GM23338 (cell line): ENCODE results near the gene ADAMTS17. TPM values are rescaled to one million over a fixed set of nuclear protein-coding genes. Genes with fewer than 3 reads are reported as not detected.

Source experiments
- ATAC-seq: fragments of 200-7000 bp; cut with Tn5 transposase; 3 replicates; pipeline ENCODE4 v1.9.1; 2020
- DNase-seq: peaks from one replicate; pipeline ENCODE4 v3.0.0-alpha.2; 2015; ENCODE audit warnings: low spot score
- H2AFZ ChIP-seq: fragments of 200-600 bp; sonication (generic); 2 replicates; pipeline ENCODE4 v1.8.0; 2016; ENCODE audit warnings: antibody characterized with exemption, mild to moderate bottlenecking, moderate library complexity
- H3F3A ChIP-seq: fragments of 200-600 bp; sonication (generic); replicated peaks from 2 replicates; pipeline ENCODE4 v1.8.0; 2017; ENCODE audit warnings: antibody characterized with exemption, mixed run types, low read depth
- H3K27ac ChIP-seq: fragments of 200-600 bp; sonication (generic); 2 replicates; pipeline ENCODE4 v1.6.1; 2016; ENCODE audit warnings: low read depth
- H3K27me3 ChIP-seq: fragments of 200-600 bp; sonication (generic); 2 replicates; pipeline ENCODE4 v1.8.0; 2016; ENCODE audit warnings: mild to moderate bottlenecking, mixed run types, moderate library complexity; ENCODE audit not compliant: insufficient read depth
- H3K36me3 ChIP-seq: fragments of 200-600 bp; sonication (generic); 2 replicates; pipeline ENCODE4 v1.8.0; 2016; ENCODE audit warnings: mild to moderate bottlenecking; ENCODE audit not compliant: insufficient read depth
- H3K4me1 ChIP-seq: fragments of 200-600 bp; sonication (generic); 2 replicates; pipeline ENCODE4 v1.8.0; 2016; ENCODE audit warnings: mild to moderate bottlenecking, moderate library complexity; ENCODE audit not compliant: insufficient read depth
- H3K4me2 ChIP-seq: fragments of 200-600 bp; sonication (generic); 2 replicates; pipeline ENCODE4 v1.7.1; 2017; ENCODE audit warnings: mixed run types
- H3K4me3 ChIP-seq: fragments of 200-600 bp; sonication (generic); 2 replicates; pipeline ENCODE4 v1.6.1; 2016; ENCODE audit warnings: mixed run types
- H3K79me2 ChIP-seq: fragments of 200-600 bp; sonication (generic); replicated peaks from 2 replicates; pipeline ENCODE4 v1.8.0; 2017; ENCODE audit warnings: mild to moderate bottlenecking; ENCODE audit not compliant: insufficient read depth
- H3K9me2 ChIP-seq: fragments of 200-600 bp; sonication (generic); 2 replicates; pipeline ENCODE4 v1.8.0; 2017; ENCODE audit not compliant: insufficient read depth
- H4K20me1 ChIP-seq: fragments of 200-600 bp; sonication (generic); replicated peaks from 2 replicates; pipeline ENCODE4 v1.8.0; 2017; ENCODE audit warnings: mild to moderate bottlenecking; ENCODE audit not compliant: insufficient read depth
- H3K27ac Mint-ChIP-seq: 2 replicates; pipeline ENCODE4 v1.8.0; 2020; ENCODE audit warnings: inconsistent platforms, mild to moderate bottlenecking, moderate library complexity, mixed read lengths
- H3K27me3 Mint-ChIP-seq: 3 replicates; pipeline ENCODE4 v1.8.0; 2022; ENCODE audit warnings: low read depth, mild to moderate bottlenecking, moderate library complexity, mixed read lengths, inconsistent platforms; ENCODE audit not compliant: insufficient read depth, poor library complexity
- H3K36me3 Mint-ChIP-seq: 3 replicates; pipeline ENCODE4 v1.8.0; 2021; ENCODE audit warnings: low read depth, mild to moderate bottlenecking, inconsistent platforms, moderate library complexity, mixed read lengths
- H3K4me1 Mint-ChIP-seq: 3 replicates; pipeline ENCODE4 v1.8.0; 2020; ENCODE audit warnings: mild to moderate bottlenecking, inconsistent platforms, mixed read lengths
- H3K4me3 Mint-ChIP-seq: 3 replicates; pipeline ENCODE4 v1.8.0; 2021; ENCODE audit warnings: moderate library complexity, mild to moderate bottlenecking, inconsistent platforms, mixed read lengths
- H3K9me3 Mint-ChIP-seq: 3 replicates; pipeline ENCODE4 v1.8.0; 2020; ENCODE audit warnings: moderate library complexity, mild to moderate bottlenecking, inconsistent platforms, mixed read lengths
- CREB1 ChIP-seq: fragments of 250-450 bp; sonication (Bioruptor Pico); IDR thresholded peaks from 2 replicates; pipeline ENCODE4 v1.5.0; 2020; ENCODE audit warnings: low read depth, mild to moderate bottlenecking, moderate library complexity
- CTCF ChIP-seq, 2 experiments: fragments of 200-600 bp in 1 of 2; sonication (generic) in 1 of 2; conservative IDR thresholded peaks; 2 replicates each; pipeline versions ENCODE4 v1.5.1 to v1.6.1; 2016 to 2017; ENCODE audit warnings: antibody characterized with exemption in 2 of 2, low read depth in 2 of 2, mild to moderate bottlenecking in 2 of 2, moderate library complexity in 1 of 2
- ETS1 ChIP-seq: IDR thresholded peaks from 2 replicates; pipeline ENCODE4 v1.6.1; 2016; ENCODE audit warnings: antibody characterized with exemption
- EZH2 ChIP-seq: fragments of 200-600 bp; sonication (generic); IDR thresholded peaks from one replicate; pipeline ENCODE4 v1.8.0; 2017; ENCODE audit warnings: antibody characterized with exemption, mild to moderate bottlenecking, low read depth; ENCODE audit not compliant: unreplicated experiment
- EZH2phosphoT487 ChIP-seq: fragments of 200-600 bp; sonication (generic); IDR thresholded peaks from one replicate; pipeline ENCODE4 v1.8.1; 2018; ENCODE audit warnings: antibody characterized with exemption; ENCODE audit not compliant: unreplicated experiment
- JUNB ChIP-seq: IDR thresholded peaks from one replicate; pipeline ENCODE4 v1.6.1; 2016; ENCODE audit warnings: antibody characterized with exemption; ENCODE audit not compliant: unreplicated experiment
- NANOG ChIP-seq: IDR thresholded peaks from 2 replicates; pipeline ENCODE4 v1.6.1; 2016; ENCODE audit warnings: antibody characterized with exemption, borderline replicate concordance
- POLR2AphosphoS5 ChIP-seq: IDR thresholded peaks from 2 replicates; pipeline ENCODE4 v1.6.1; 2016; ENCODE audit warnings: antibody characterized with exemption, low read depth
- REST ChIP-seq: IDR thresholded peaks from one replicate; pipeline ENCODE4 v1.6.1; 2018; ENCODE audit warnings: antibody characterized with exemption; ENCODE audit not compliant: unreplicated experiment
- STAT1 ChIP-seq: IDR thresholded peaks from one replicate; pipeline ENCODE4 v1.6.1; 2016; ENCODE audit warnings: antibody characterized with exemption; ENCODE audit not compliant: unreplicated experiment
- ZNF114 ChIP-seq: fragments of 250-450 bp; sonication (Bioruptor Pico); IDR thresholded peaks from 2 replicates; pipeline ENCODE4 v1.5.0; 2020; ENCODE audit warnings: mild to moderate bottlenecking, moderate library complexity
- ZNF331 ChIP-seq: fragments of 250-450 bp; sonication (Bioruptor Pico); IDR thresholded peaks from 2 replicates; pipeline ENCODE4 v1.5.0; 2020; ENCODE audit warnings: low read depth, mild to moderate bottlenecking, moderate library complexity
- ZNF462 ChIP-seq: fragments of 250-450 bp; sonication (Bioruptor Pico); IDR thresholded peaks from 2 replicates; pipeline ENCODE4 v1.5.0; 2020; ENCODE audit warnings: mild to moderate bottlenecking, moderate library complexity
- polyA plus RNA-seq: library from polyadenylated mRNA; unstranded; fragments of >200 nt; fragmentation: Nextera tagmentation; extraction: Ambion mirVana; gene quantifications from 2 replicates; pipeline ENCODE4 v1.2.1, GENCODE V29; 2016
- total RNA-seq: library from RNA; depleted of rRNA; stranded (reverse); fragments of >200 nt; shearing (Covaris generic); gene quantifications from 2 replicates; pipeline ENCODE4 v1.2.3, GENCODE V29; 2014

The ADAMTS17 gene
- total and polyA plus RNA-seq, 2 experiments from 2014 or later: 0.60 to 3.8 TPM

DNA sequence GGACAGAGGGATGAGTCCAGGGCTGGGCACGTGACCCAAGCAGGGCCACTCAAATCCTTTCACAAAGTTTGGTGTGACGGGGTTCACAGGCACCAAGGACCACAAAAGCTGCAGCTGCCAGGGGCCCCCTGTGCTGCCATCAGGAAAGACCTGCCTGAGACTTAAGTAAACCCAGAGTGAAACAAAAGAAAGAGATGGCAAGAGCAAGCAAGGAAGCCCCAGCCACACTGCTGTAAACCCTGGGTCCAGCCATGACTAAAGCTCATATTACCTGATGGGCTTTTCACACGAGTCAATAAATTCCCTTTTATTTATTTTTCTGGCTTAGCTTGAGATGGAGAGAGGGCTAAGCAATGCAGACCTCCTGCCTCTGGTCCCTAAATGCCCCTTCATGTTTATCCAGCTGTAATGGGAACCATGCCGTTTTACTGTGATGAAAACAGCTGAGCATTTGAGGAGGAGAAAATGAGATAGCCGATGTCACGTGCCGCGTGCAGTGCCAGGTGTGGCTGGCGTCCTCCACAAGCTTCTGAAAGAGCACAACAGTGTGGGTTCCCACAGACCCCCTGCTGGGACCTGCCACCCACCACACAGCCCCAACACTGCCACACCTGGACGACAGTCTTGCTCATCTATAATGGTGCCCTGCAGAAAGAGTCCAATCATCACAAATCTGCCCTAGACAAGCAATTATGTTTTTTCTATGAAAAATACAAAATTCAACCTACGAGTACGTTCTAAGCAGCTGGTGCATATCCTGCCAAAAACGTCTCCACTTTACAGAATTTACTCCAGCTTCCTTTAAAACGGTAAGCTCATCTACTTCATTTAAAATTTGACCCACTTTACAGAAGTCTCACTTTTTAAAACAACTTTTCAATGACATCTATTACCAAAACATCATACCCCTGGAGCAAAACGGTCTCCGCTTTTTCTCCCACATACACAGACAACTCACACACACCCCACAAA is 34.2 kb downstream of the ADAMTS17 start:
- peaks cover 10% of the 10 kb centered on the region; the same call in 2 of the 3 replicates for H3K4me1 Mint-ChIP-seq

More for the DNA sequence above, 34.2 kb downstream of the ADAMTS17 start:
- peaks cover 10% of the 10 kb centered on the region for H3K36me3 Mint-ChIP-seq
- no peak overlapping the region for H3K27ac Mint-ChIP-seq
- peaks cover 7% of the 10 kb centered on the region for H3K27me3 Mint-ChIP-seq
- TF ChIP-seq POLR2AphosphoS5 (no peak), NANOG (no peak), ZNF331 (CRISPR knock-in tag) (no peak), ZNF114 (CRISPR knock-in tag) (no peak), EZH2 (no peak), JUNB (no peak), ETS1 (no peak), REST (no peak), STAT1 (no peak), EZH2phosphoT487 (no peak), CREB1 (CRISPR knock-in tag) (no peak), CTCF (conservative IDR thresholded peaks at IDR 0.05; ENCODE audit: low read depth in 2 of 2) (no peak), ZNF462 (no peak)
- H3K4me1 ChIP-seq: no peaks in the 10 kb centered on the region
- peaks cover 6% of the 10 kb centered on the region for H3K9me3 Mint-ChIP-seq
- no peak overlapping the region for H2AFZ ChIP-seq
- no peak overlapping the region for H3K4me3 ChIP-seq
- H3K79me2 ChIP-seq: no peaks in the 10 kb centered on the region
- H3K36me3 ChIP-seq: no peaks in the 10 kb centered on the region
- no peak overlapping the region for H3K4me2 ChIP-seq
- no peaks in the 10 kb centered on the region for H3F3A ChIP-seq
- no peak for DNase-seq
- no peaks in the 10 kb centered on the region for H4K20me1 ChIP-seq
- H3K4me3 Mint-ChIP-seq: no peak overlapping the region
- no peak overlapping the region for H3K27ac ChIP-seq
- H3K9me2 ChIP-seq: no peaks in the 10 kb centered on the region; the same call in 1 of the 2 replicates
- no peaks in the 10 kb centered on the region for H3K27me3 ChIP-seq
- ATAC-seq: no peak
